Thymus (tissue), 11 donors: Measurements from ENCODE around the gene AMOTL1. TPM values are rescaled to one million over a fixed set of nuclear protein-coding genes. Genes with fewer than 3 reads are reported as not detected.
"Not testable (repeated sequence)": the region's sequence is repeated elsewhere in the genome, so short reads cannot be mapped to it uniquely, and the experiment has no call there.

Experiments used
- DNase-seq, 9 donors: peaks; one replicate each; pipeline ENCODE4 v3.0.0-alpha.2; 2013; ENCODE audit warnings: low spot score in 9 of 9, low read depth in 6 of 9, missing footprints in 1 of 9
- H3K27ac ChIP-seq, 2 donors: one replicate each; pipeline ENCODE4 v1.5.1; 2013; ENCODE audit warnings: control low read depth in 1 of 2, low read depth in 1 of 2, low read length in 1 of 2, mild to moderate bottlenecking in 1 of 2, moderate library complexity in 1 of 2
- H3K27me3 ChIP-seq, 2 donors: one replicate each; pipeline ENCODE4 v1.5.1; 2013; ENCODE audit warnings: low read length in 1 of 2; ENCODE audit not compliant: control insufficient read depth in 2 of 2, insufficient read depth in 1 of 2
- H3K36me3 ChIP-seq, 2 donors: one replicate each; pipeline ENCODE4 v1.5.1; 2013; ENCODE audit warnings: low read length in 1 of 2, mild to moderate bottlenecking in 1 of 2, moderate library complexity in 1 of 2; ENCODE audit not compliant: control insufficient read depth in 2 of 2, insufficient read depth in 2 of 2
- H3K4me1 ChIP-seq, 2 donors: one replicate each; pipeline ENCODE4 v1.5.1; 2013; ENCODE audit warnings: low read length in 2 of 2; ENCODE audit not compliant: control insufficient read depth in 2 of 2, insufficient read depth in 2 of 2
- H3K4me3 ChIP-seq, 2 donors: one replicate each; pipeline ENCODE4 v1.5.1; 2013; ENCODE audit warnings: low read length in 2 of 2, control low read depth in 1 of 2, mild to moderate bottlenecking in 1 of 2
- H3K9me3 ChIP-seq, 2 donors: one replicate each; pipeline ENCODE4 v1.5.1; 2013; ENCODE audit warnings: low read length in 1 of 2, mild to moderate bottlenecking in 1 of 2; ENCODE audit not compliant: control insufficient read depth in 2 of 2, insufficient read depth in 1 of 2
- WGBS: extraction: QIAGEN DNeasy Blood & Tissue Kit; methylation state at CpG from one replicate; pipeline ENCODE4 v1.1.7; 2013; 5-methylcytosine and 5-hydroxymethylcytosine counted together
- polyA plus RNA-seq: library from polyadenylated mRNA; stranded (reverse); fragments of 200-250 nt; gene quantifications from one replicate; pipeline ENCODE4 v1.2.3, GENCODE V29; 2013
- total RNA-seq: library from RNA; stranded (reverse); fragments of 120-200 nt; gene quantifications from one replicate; pipeline ENCODE4 v1.2.4, GENCODE V29; 2013
- donor health status: healthy.

Gene AMOTL1
- total and polyA plus RNA-seq, 2 donors, result 10.5 to 31.8 TPM

DNA sequence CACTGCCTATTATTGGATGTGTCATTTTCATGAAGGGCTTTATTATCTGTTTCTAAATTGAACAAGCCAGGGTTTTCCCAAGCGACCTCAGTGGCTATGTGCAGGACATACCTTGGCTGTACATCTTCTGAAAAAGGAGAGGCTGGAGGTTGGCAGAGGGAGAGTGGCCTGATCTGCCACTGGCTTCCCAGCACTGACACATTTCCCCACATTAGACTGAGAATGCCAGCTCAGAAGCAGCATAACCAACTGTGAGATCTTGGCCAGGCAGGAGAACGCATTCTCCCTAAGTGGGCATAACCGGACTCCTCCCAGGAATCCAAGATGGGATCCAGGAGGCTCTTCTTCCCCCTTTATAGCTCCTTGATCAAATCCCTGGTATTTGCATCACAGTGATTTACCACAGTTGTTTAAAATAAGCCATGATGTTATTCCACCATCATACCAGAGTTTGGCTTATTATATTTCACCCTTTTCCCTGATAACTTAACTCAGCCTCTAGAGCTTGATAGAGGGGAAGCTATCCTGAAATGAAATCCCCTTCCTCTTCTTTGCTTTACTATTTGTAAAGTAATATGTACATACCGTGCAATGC lies 33.8 kb downstream of the AMOTL1 start:
- peaks cover 0 to 15% of the 10 kb centered on the region in 2 donors for H3K4me1 ChIP-seq
- peaks cover 17 to 45% of the 10 kb centered on the region in 2 donors for H3K36me3 ChIP-seq
- WGBS, result 95% methylated on average over 4 of the region's 4 CpGs
- H3K27ac ChIP-seq, result no peak overlapping the region
- H3K4me3 ChIP-seq, result no peak overlapping the region
- no peaks in the 10 kb centered on the region for H3K27me3 ChIP-seq
- H3K9me3 ChIP-seq, result no peaks in the 10 kb centered on the region
- DNase-seq, result no peak

DNA sequence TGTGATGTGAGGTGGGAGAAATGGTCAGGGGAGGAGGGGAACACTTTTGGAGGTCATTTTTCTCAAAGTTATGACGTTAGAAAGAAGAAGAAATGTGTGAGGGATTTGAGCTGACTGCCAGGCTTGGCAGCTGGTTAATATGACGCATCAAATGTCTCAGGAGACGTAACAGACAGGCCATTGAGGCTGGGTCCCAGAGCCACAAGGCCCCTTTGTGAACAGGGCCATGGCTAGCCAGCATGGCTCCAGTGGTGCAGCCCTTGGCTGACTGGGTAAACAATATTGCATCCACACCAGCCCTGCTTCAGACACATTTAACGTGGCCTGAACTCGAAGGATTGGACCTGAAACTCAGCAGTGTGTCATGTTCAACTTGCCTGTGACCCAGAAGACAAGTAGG lies 34.3 kb downstream of the AMOTL1 start:
- Histone ChIP-seq H3K9me3 (no peaks in the 10 kb centered on the region), H3K4me3 (no peak overlapping the region), H3K4me1 (peaks cover 0 to 15% of the 10 kb centered on the region in 2 donors), H3K27me3 (no peaks in the 10 kb centered on the region), H3K27ac (no peak overlapping the region), H3K36me3 (peaks cover 17 to 42% of the 10 kb centered on the region in 2 donors)
- WGBS, result 94% methylated on average over 5 of the region's 5 CpGs
- no peak for DNase-seq

DNA sequence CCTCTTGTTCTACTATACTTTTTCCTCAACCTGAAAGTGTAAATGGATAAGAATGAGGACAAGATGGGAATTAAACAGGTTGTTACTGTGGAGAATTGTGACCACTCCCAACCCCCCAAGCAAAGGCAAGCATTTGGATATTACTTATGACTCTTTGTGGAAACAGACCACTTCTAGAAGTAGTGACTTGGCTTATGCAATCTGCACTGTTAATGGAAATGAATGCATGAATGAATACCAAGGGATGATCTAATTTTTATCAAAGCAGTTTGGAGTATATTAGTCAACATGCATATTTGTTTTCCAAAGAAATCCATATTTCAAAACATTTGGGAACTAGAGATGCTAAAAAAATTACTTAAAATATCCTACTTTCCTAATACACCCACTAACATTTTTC lies 35.3 kb downstream of the AMOTL1 start:
- Histone ChIP-seq H3K4me1 (peaks cover 0 to 15% of the 10 kb centered on the region in 2 donors), H3K9me3 (no peaks in the 10 kb centered on the region), H3K4me3 (no peak overlapping the region), H3K27ac (no peak overlapping the region), H3K27me3 (no peaks in the 10 kb centered on the region), H3K36me3 (peaks cover 17 to 35% of the 10 kb centered on the region in 2 donors)
- no peak for DNase-seq

DNA sequence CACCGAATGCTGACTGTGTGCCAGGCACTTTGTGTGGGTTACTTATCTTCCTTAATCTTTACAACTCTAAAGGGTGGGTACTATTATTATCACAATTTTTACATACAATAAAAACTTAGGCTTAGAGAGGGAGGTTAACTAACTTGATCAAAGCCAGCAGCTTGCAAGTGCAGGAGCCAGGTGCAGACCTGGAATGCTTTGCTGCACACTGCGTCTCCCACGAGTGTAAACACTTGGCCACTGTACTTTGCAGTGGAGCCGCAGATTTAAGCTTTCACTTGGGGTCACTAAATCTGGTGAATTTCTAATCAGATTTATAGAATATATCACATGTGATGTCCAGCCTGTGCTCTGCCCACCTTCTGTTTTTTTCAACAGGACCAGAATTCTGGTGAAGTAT lies 36.7 kb downstream of the AMOTL1 start:
- peak overlapping the region in 1 of 2 donors; percentile 22 for H3K27ac ChIP-seq
- H3K36me3 ChIP-seq, result peaks cover 10 to 24% of the 10 kb centered on the region in 2 donors
- peaks cover 0 to 15% of the 10 kb centered on the region in 2 donors for H3K4me1 ChIP-seq
- 60% methylated on average over 4 of the region's 4 CpGs for WGBS
- no peaks in the 10 kb centered on the region for H3K27me3 ChIP-seq
- H3K9me3 ChIP-seq, result no peaks in the 10 kb centered on the region
- DNase-seq, result no peak
- no peak overlapping the region for H3K4me3 ChIP-seq

DNA sequence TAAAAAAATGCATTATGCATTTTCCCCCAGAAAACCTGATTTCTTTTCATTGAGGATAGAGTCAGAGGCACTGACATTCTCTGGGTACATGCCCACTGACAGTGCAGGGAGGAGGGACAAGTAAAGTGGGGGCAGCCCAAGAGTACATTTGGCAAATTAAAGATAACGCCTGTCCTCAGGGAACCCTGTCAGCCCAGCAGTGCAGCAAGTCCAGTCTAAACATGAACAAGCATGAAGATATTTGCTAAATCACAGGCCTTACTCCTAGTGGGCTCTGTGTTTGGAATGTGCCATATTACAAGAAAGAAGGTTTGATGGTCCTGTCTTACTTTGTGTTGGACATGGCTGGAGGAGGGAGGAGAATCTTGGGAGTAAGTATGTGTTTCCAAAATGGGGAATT lies 37.9 kb downstream of the AMOTL1 start:
- Histone ChIP-seq H3K9me3 (no peaks in the 10 kb centered on the region), H3K4me3 (no peak overlapping the region), H3K27ac (no peak overlapping the region), H3K27me3 (no peaks in the 10 kb centered on the region), H3K4me1 (peaks cover 0 to 15% of the 10 kb centered on the region in 2 donors), H3K36me3 (peaks cover 6 to 13% of the 10 kb centered on the region in 2 donors)
- 97% methylated on average over 1 of the region's 1 CpG for WGBS
- no peak for DNase-seq

DNA sequence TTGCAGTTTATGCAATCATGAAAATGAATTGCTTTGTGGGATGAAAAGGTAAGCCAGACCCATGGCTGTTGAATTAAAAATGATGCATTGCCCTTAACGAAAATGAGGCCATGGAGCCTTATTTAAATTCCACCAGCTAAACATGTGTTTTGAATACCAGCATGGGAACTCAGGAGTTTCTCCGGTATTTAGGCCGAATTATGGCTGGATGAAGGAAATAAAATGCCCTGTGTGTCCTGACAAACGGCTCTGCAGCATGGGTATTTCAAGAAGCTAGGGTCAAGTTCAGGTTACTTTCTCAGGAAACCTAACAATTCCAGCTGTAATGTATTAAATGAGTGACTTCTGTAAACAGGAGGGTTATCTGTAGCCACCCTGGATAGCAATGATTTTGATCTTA lies 38.3 kb downstream of the AMOTL1 start:
- 95% methylated on average over 4 of the region's 4 CpGs for WGBS
- Histone ChIP-seq H3K27ac (no peak overlapping the region), H3K9me3 (no peaks in the 10 kb centered on the region), H3K4me3 (no peak overlapping the region), H3K4me1 (peaks cover 0 to 15% of the 10 kb centered on the region in 2 donors), H3K27me3 (no peaks in the 10 kb centered on the region), H3K36me3 (peaks cover 6 to 9% of the 10 kb centered on the region in 2 donors)
- DNase-seq, result no peak

DNA sequence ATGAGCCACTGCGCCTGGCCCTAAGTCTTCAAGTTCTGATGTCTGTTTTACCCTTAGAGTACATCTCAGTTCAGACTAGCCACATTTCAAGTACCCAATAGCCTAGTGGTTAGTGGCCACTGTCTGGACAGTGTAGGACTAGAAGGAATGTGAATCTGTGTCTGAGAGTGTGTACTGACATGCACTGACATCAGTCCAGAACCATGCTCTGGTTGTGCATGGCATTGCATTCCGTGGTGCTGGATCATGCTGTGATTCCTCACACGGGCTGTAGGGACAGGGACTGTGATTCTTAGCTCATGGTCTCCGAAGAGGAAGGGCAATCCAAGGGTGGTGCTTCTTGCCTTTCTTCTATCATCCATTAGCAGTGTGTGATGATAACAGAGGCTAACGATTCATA lies 41.1 kb downstream of the AMOTL1 start:
- no peak overlapping the region for H3K4me3 ChIP-seq
- H3K27ac ChIP-seq, result no peak overlapping the region
- H3K36me3 ChIP-seq, result peaks cover 9 to 17% of the 10 kb centered on the region in 2 donors
- H3K4me1 ChIP-seq, result peaks cover 0 to 12% of the 10 kb centered on the region in 2 donors
- WGBS, result 95% methylated on average over 5 of the region's 5 CpGs
- DNase-seq, result no peak
- peaks cover 0 to under 1% of the 10 kb centered on the region in 2 donors for H3K9me3 ChIP-seq
- no peaks in the 10 kb centered on the region for H3K27me3 ChIP-seq

DNA sequence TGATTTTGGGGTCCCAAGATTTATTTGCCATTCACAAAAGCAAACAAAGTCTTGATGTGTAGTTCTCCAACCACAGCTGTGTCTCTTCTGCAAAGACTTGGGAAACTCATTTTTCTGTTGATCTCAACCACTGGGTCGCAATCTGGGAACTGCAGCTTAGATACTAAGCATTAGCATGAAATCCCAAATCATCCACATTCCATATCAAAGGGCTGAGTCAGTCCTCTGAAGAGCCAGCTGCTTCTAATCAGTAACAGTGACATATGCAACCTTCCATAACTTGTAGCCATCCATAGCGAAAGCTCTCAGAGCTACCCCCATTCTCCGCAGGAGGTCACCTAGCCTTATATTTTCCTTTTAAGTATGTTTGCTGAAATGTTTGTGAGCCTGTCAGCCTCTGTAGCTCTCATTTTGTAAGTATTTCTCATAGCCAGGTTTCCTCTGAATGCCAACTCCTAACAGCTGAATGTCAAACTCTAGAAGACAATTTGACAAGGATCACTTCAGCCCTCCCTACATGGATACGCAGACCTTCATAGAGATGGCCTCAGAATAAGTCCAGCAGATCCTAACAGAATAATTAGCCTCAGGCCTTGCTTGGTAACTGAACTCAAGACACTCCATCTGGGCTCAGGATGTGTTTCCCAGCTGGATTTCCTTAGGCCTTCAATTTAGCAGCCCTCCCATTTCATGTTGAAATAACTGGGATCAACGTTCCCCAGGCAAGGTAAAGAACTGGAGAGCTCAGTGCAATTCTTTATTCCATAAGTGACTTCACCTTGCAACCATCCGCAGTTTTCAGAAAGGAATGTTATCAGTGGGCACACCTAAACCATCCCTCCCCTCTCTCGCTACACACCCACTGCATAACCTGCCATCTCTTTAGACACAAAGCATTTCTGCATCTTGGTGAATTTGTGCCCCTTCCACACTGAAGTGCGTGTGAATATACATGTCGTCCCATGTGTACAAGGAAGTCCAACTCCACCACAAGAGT lies 44.9 kb downstream of the AMOTL1 start:
- not testable (repeated sequence) for H3K27me3 ChIP-seq, H3K4me3 ChIP-seq, DNase-seq, H3K4me1 ChIP-seq, H3K9me3 ChIP-seq, H3K27ac ChIP-seq
- H3K36me3 ChIP-seq, result peaks cover 9 to 12% of the 10 kb centered on the region in 2 donors
- WGBS, result 98% methylated on average over 8 of the region's 9 CpGs
